HCT116 (cell line): ENCODE measurements around the gene PRLR.

Experiments used
- CTCF ChIP-seq, 3 experiments: fragments of 200-600 bp in 1 of 3; sonication (generic) in 1 of 3; IDR thresholded peaks in 2 of 3; conservative IDR thresholded peaks in 1 of 3; 2 replicates each; pipeline ENCODE4 v1.5.1; 2012 to 2017; ENCODE audit warnings: low read depth in 2 of 3, low read length in 2 of 3, antibody characterized with exemption in 1 of 3, borderline replicate concordance in 1 of 3, control low read depth in 1 of 3, mild to moderate bottlenecking in 1 of 3, mixed read lengths in 1 of 3, mixed run types in 1 of 3, moderate library complexity in 1 of 3; ENCODE audit not compliant: insufficient read depth in 1 of 3
- EGR1 ChIP-seq: IDR thresholded peaks from 2 replicates; pipeline ENCODE4 v1.6.1; 2012; ENCODE audit warnings: low read depth

- no peak for TF ChIP-seq CTCF (IDR thresholded peaks at IDR 0.05 in 2 of 3, conservative IDR thresholded peaks at IDR 0.05 in 1 of 3; ENCODE audit: borderline replicate concordance in 1 of 3, insufficient read depth in 1 of 3, low read depth in 2 of 3, low read length in 2 of 3)
- no peak for TF ChIP-seq EGR1
These were observed 44.8 kb downstream of the PRLR start for GRCh38 chr5:35185518-35185917.
